Measurements from ENCODE around the gene VSTM2B. TPM values are rescaled to one million over a fixed set of nuclear protein-coding genes. Genes with fewer than 3 reads are reported as not detected.

The VSTM2B gene
- total RNA-seq, 1 experiment from 2014 or later = not detected

DNA sequence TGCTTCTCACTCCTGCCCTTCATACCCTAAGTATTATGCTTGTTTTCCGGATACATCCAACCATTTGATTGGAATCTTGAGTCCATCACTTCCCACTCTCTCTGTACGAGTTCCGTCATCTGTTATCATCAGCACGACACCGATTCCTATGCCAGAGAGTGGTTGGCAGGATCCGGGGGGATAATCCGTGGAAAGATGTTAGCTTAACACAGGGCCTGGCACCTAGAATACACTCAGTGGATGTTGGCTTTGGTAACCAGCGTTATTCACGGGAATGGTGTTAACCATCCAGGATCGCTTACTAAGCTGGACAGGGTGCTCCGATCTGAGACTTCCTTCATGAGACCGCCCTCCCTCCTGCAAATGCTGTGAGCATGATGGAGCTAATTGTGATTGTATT, 12.4 kb downstream of the VSTM2B start:
- no peak for DNase-seq (ENCODE audit: low spot score)
- Histone ChIP-seq H3K4me3 (ENCODE audit: low read depth, low read length, poor library complexity, severe bottlenecking) (no peak overlapping the region), H3K4me1 (ENCODE audit: insufficient read depth, low read length, poor library complexity, severe bottlenecking) (no peaks in the 10 kb centered on the region), H3K27ac (ENCODE audit: low read depth, low read length, poor library complexity, severe bottlenecking) (no peak overlapping the region), H3K36me3 (ENCODE audit: insufficient read depth, low read length, poor library complexity, severe bottlenecking) (no peaks in the 10 kb centered on the region), H3K9me3 (ENCODE audit: low read depth, low read length, poor library complexity, severe bottlenecking) (no peaks in the 10 kb centered on the region), H3K27me3 (replicated peaks; ENCODE audit: insufficient read depth, low read depth, low read length, poor library complexity) (peaks cover 3% of the 10 kb centered on the region)
- no peak for TF ChIP-seq EZH2 (IDR thresholded peaks at IDR 0.05; ENCODE audit: borderline replicate concordance, low read depth, low read length, poor library complexity, severe bottlenecking)
- TF ChIP-seq, protein P1, sequence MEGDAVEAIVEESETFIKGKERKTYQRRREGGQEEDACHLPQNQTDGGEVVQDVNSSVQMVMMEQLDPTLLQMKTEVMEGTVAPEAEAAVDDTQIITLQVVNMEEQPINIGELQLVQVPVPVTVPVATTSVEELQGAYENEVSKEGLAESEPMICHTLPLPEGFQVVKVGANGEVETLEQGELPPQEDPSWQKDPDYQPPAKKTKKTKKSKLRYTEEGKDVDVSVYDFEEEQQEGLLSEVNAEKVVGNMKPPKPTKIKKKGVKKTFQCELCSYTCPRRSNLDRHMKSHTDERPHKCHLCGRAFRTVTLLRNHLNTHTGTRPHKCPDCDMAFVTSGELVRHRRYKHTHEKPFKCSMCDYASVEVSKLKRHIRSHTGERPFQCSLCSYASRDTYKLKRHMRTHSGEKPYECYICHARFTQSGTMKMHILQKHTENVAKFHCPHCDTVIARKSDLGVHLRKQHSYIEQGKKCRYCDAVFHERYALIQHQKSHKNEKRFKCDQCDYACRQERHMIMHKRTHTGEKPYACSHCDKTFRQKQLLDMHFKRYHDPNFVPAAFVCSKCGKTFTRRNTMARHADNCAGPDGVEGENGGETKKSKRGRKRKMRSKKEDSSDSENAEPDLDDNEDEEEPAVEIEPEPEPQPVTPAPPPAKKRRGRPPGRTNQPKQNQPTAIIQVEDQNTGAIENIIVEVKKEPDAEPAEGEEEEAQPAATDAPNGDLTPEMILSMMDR (conservative IDR thresholded peaks at IDR 0.05; ENCODE audit: low read depth, low read length) = no peak
- intact Hi-C loops (cut with micrococcal nuclease; ENCODE audit: unreplicated experiment) = no loop called here
- ChIA-PET CTCF (no interaction called here), POLR2A (ENCODE audit: low non-redundant PET) (no interaction called here)
- no TSS peak for BruUV-seq (replicated peaks)

DNA sequence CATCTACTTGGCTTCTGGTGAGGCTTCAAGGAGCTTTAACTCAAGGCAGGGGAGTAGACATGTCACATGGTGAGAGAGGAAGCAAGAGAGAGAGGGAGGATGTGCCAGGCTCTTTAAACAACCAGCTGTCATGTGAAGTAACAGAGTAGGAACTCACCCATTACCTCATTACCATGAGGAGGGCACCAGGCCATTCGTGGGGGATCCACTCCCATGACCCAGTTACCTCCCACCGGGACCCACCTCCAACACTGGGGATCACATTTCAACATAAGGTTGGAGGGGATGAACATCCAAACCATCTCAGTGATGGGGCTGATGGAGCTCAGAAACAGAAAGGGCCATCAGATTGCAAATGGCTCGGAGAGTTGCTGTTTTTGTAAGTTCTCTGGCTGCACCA, 12.9 kb downstream of the VSTM2B start:
- Histone ChIP-seq H3K4me3 (ENCODE audit: low read depth, low read length, poor library complexity, severe bottlenecking) (no peak overlapping the region), H3K27me3 (replicated peaks; ENCODE audit: insufficient read depth, low read depth, low read length, poor library complexity) (peaks cover 3% of the 10 kb centered on the region), H3K36me3 (ENCODE audit: insufficient read depth, low read length, poor library complexity, severe bottlenecking) (no peaks in the 10 kb centered on the region), H3K4me1 (ENCODE audit: insufficient read depth, low read length, poor library complexity, severe bottlenecking) (no peaks in the 10 kb centered on the region), H3K27ac (ENCODE audit: low read depth, low read length, poor library complexity, severe bottlenecking) (no peak overlapping the region), H3K9me3 (ENCODE audit: low read depth, low read length, poor library complexity, severe bottlenecking) (no peaks in the 10 kb centered on the region)
- BruUV-seq (replicated peaks) = no TSS peak
- TF ChIP-seq EZH2 (IDR thresholded peaks at IDR 0.05; ENCODE audit: borderline replicate concordance, low read depth, low read length, poor library complexity, severe bottlenecking) = no peak
- TF ChIP-seq, protein P1 (conservative IDR thresholded peaks at IDR 0.05; ENCODE audit: low read depth, low read length) = no peak
- ChIA-PET POLR2A (ENCODE audit: low non-redundant PET) (no interaction called here), CTCF (no interaction called here)
- DNase-seq (ENCODE audit: low spot score) = no peak
- intact Hi-C loops (cut with micrococcal nuclease; ENCODE audit: unreplicated experiment) = no loop called here

DNA sequence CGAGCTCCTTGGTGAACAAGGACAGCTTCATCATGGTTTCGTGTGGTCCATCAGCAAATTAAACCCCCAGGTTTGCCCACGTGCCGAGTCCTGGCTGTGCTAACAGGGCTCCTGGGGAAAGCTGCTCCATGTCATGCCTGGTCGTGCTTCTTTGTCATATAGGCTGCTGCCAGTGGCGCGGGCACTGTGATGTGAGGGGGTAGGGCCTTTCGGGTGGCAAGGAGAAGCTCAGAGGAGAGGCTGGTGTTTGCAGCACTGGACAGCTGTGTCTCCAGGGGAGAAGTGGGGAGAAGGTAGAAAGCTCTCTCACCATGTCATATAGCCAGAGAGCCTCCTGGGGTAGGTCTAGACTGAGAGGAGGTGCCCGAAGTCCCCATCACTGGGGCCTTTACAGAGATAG, 13.3 kb downstream of the VSTM2B start:
- BruUV-seq (replicated peaks) = no TSS peak
- Histone ChIP-seq H3K4me1 (ENCODE audit: insufficient read depth, low read length, poor library complexity, severe bottlenecking) (no peaks in the 10 kb centered on the region), H3K4me3 (ENCODE audit: low read depth, low read length, poor library complexity, severe bottlenecking) (no peak overlapping the region), H3K27ac (ENCODE audit: low read depth, low read length, poor library complexity, severe bottlenecking) (no peak overlapping the region), H3K27me3 (replicated peaks; ENCODE audit: insufficient read depth, low read depth, low read length, poor library complexity) (peaks cover 3% of the 10 kb centered on the region), H3K36me3 (ENCODE audit: insufficient read depth, low read length, poor library complexity, severe bottlenecking) (no peaks in the 10 kb centered on the region), H3K9me3 (ENCODE audit: low read depth, low read length, poor library complexity, severe bottlenecking) (no peaks in the 10 kb centered on the region)
- no peak for DNase-seq (ENCODE audit: low spot score)
- TF ChIP-seq, protein P1 (conservative IDR thresholded peaks at IDR 0.05; ENCODE audit: low read depth, low read length) = no peak
- TF ChIP-seq EZH2 (IDR thresholded peaks at IDR 0.05; ENCODE audit: borderline replicate concordance, low read depth, low read length, poor library complexity, severe bottlenecking) = no peak
- POLR2A ChIA-PET (ENCODE audit: low non-redundant PET) = no interaction called here
- CTCF ChIA-PET = no interaction called here
- intact Hi-C loops (cut with micrococcal nuclease; ENCODE audit: unreplicated experiment) = no loop called here
